ENCODE data around the gene NHP2.

- TF ChIP-seq POLR2A (IDR thresholded peaks at IDR 0.05; ENCODE audit: low read depth, low read length) (no peak), POLR2AphosphoS5 (IDR thresholded peaks at IDR 0.05; ENCODE audit: low read depth, low read length) (no peak), TAF1 (IDR thresholded peaks at IDR 0.05; ENCODE audit: borderline replicate concordance, low read depth, low read length) (no peak)
Measured at GRCh38 chr5:178155065-178155464, 1.4 kb upstream of the NHP2 start.

Data from GM12892 (cell line).